K562 (cell line): ENCODE measurements around the gene VIPR2. TPM values are rescaled to one million over a fixed set of nuclear protein-coding genes. Genes with fewer than 3 reads are reported as not detected.

Experiments used
- ATAC-seq: fragments of 200-7000 bp; cut with Tn5 transposase; 3 replicates; pipeline ENCODE4 v1.9.1; 2020; ENCODE audit warnings: moderate library complexity
- BruUV-seq: library from RNA; stranded (reverse); fragments of 400-500 nt; replicated peaks from 2 replicates; lab custom pipeline; 2021; lab: Mats Ljungman, UMichigan
- CTCF ChIA-PET: fragments of 300-600 bp; formaldehyde crosslinking; extraction: SDS; loops from one replicate; lab custom pipeline; 2021; ENCODE audit warnings: low intra/inter-chr PET ratio; lab: Yijun Ruan, JAX
- POLR2A ChIA-PET: fragments of 300-600, 350-650 bp; sonication (Branson Sonifier 250); formaldehyde crosslinking; extraction: SDS; loops from one replicate; lab custom pipeline; 2021; ENCODE audit warnings: antibody characterized with exemption, inconsistent platforms; lab: Yijun Ruan, JAX
- DNase-seq, 4 experiments: peaks; one replicate each; pipeline versions ENCODE4 v3.0.0 to v3.0.0-alpha.2; 2011 to 2018; ENCODE audit warnings: low spot score in 3 of 4, mixed read lengths in 3 of 4; ENCODE audit errors: extremely low read depth in 1 of 4
- FAIRE-seq: peaks from 2 replicates; lab custom pipeline; 2011; peaks lifted over from hg19 to GRCh38; lab: Jason Lieb, UNC
- H2AFZ ChIP-seq: 2 replicates; pipeline ENCODE4 v1.6.0; 2011; ENCODE audit warnings: low read depth, low read length, control low read depth, inconsistent platforms
- H3K27ac ChIP-seq: fragments of 200-600 bp; 3 replicates; pipeline ENCODE4 v1.8.0; 2011; ENCODE audit warnings: low read depth, mild to moderate bottlenecking, control low read depth, inconsistent platforms, low read length, moderate library complexity, mixed read lengths; ENCODE audit errors: extremely low read depth
- H3K27me3 ChIP-seq, 2 experiments: fragments of 300-600 bp in 1 of 2; 2 replicates in 1 of 2; 3 replicates in 1 of 2; pipeline versions ENCODE4 v1.6.0 to v1.8.0; 2011; ENCODE audit warnings: inconsistent platforms in 2 of 2, low read length in 2 of 2, mild to moderate bottlenecking in 1 of 2, mixed read lengths in 1 of 2, moderate library complexity in 1 of 2; ENCODE audit not compliant: control insufficient read depth in 2 of 2, insufficient read depth in 2 of 2
- H3K36me3 ChIP-seq: fragments of 300-600 bp; 3 replicates; pipeline ENCODE4 v1.8.0; 2011; ENCODE audit warnings: mild to moderate bottlenecking, low read length, inconsistent platforms; ENCODE audit not compliant: control insufficient read depth, insufficient read depth
- H3K4me1 ChIP-seq, 2 experiments: fragments of 200-600 bp in 1 of 2; replicated peaks in 1 of 2; 2 replicates in 1 of 2; 3 replicates in 1 of 2; pipeline versions ENCODE4 v1.5.1 to v1.8.0; 2011; ENCODE audit warnings: inconsistent platforms in 2 of 2, low read length in 2 of 2, mild to moderate bottlenecking in 1 of 2, mixed read lengths in 1 of 2, moderate library complexity in 1 of 2; ENCODE audit not compliant: control insufficient read depth in 2 of 2, insufficient read depth in 2 of 2
- H3K4me2 ChIP-seq: 2 replicates; pipeline ENCODE4 v1.6.1; 2011; ENCODE audit warnings: low read length, control low read depth, inconsistent platforms, mixed read lengths; ENCODE audit not compliant: insufficient read depth
- H3K4me3 ChIP-seq: fragments of 200-600 bp; sonication (generic), shearing (Covaris generic); 2 replicates; pipeline ENCODE4 v1.5.1; 2016; ENCODE audit warnings: control low read depth, inconsistent platforms
- H3K79me2 ChIP-seq: fragments of 200-600 bp; 3 replicates; pipeline ENCODE4 v1.8.0; 2011; ENCODE audit warnings: low read length, inconsistent platforms; ENCODE audit not compliant: control insufficient read depth, insufficient read depth
- H3K9ac ChIP-seq, 2 experiments: 2 replicates each; pipeline versions ENCODE4 v1.6.0 to v1.6.1; 2011; ENCODE audit warnings: low read depth in 2 of 2, low read length in 2 of 2, control low read depth in 1 of 2, inconsistent platforms in 1 of 2, mild to moderate bottlenecking in 1 of 2, mixed read lengths in 1 of 2; ENCODE audit not compliant: insufficient read depth in 1 of 2
- H3K9me1 ChIP-seq: one replicate; pipeline ENCODE4 v1.6.0; 2011; ENCODE audit warnings: inconsistent platforms, mild to moderate bottlenecking, low read length, moderate library complexity; ENCODE audit not compliant: control insufficient read depth, insufficient read depth
- H3K9me3 ChIP-seq: replicated peaks from 2 replicates; pipeline ENCODE4 v1.5.1; 2011; ENCODE audit warnings: low read depth, low read length, inconsistent platforms; ENCODE audit not compliant: control insufficient read depth, insufficient read depth
- H4K20me1 ChIP-seq: replicated peaks from 2 replicates; pipeline ENCODE4 v1.6.1; 2011; ENCODE audit warnings: low read length, inconsistent platforms, mixed read lengths; ENCODE audit not compliant: control insufficient read depth, insufficient read depth
- CHD2 ChIP-seq: IDR thresholded peaks from 2 replicates; pipeline ENCODE4 v1.6.1; 2011; ENCODE audit warnings: low read depth, low read length
- GABPB2 ChIP-seq: fragments of 250-450 bp; sonication (Bioruptor Pico); conservative IDR thresholded peaks from 2 replicates; pipeline ENCODE4 v1.5.1; 2021; ENCODE audit warnings: mild to moderate bottlenecking
- GTF2A2 ChIP-seq: IDR thresholded peaks from 2 replicates; pipeline ENCODE4 v1.6.1; 2016; ENCODE audit warnings: mild to moderate bottlenecking, missing genetic modification characterization, missing compliant biosample characterization
- HMBOX1 ChIP-seq: sonication (generic); IDR thresholded peaks from 2 replicates; pipeline ENCODE4 v1.6.1; 2016
- IRF9 ChIP-seq: fragments of 450-650 bp; IDR thresholded peaks from 2 replicates; pipeline ENCODE4 v1.6.1; 2016; ENCODE audit warnings: missing biosample characterization, missing genetic modification characterization
- KLF6 ChIP-seq: fragments of 250-450 bp; sonication (Bioruptor Pico); IDR thresholded peaks from 2 replicates; pipeline ENCODE4 v1.4.0; 2020; ENCODE audit warnings: mild to moderate bottlenecking, moderate library complexity, borderline replicate concordance
- MLX ChIP-seq, 2 experiments: fragments of 450-650 bp in 1 of 2; sonication (generic) in 1 of 2; formaldehyde crosslinking; conservative IDR thresholded peaks; 2 replicates each; pipeline versions ENCODE4 v1.4.0 to v1.8.1; 2020 to 2022; ENCODE audit warnings: mild to moderate bottlenecking in 1 of 2, missing genetic modification reagents in 1 of 2
- MYBL2 ChIP-seq, 2 experiments: fragments of 450-650 bp in 1 of 2; sonication (generic) in 1 of 2; formaldehyde crosslinking in 1 of 2; IDR thresholded peaks; 2 replicates each; pipeline versions ENCODE4 v1.6.1 to v1.8.1; 2017 to 2022; ENCODE audit warnings: borderline replicate concordance in 1 of 2, inconsistent platforms in 1 of 2, low read depth in 1 of 2, mild to moderate bottlenecking in 1 of 2, missing genetic modification reagents in 1 of 2, moderate library complexity in 1 of 2
- PATZ1 ChIP-seq: fragments of 250-450 bp; sonication (Bioruptor Pico); IDR thresholded peaks from 2 replicates; pipeline ENCODE4 v1.5.0; 2020; ENCODE audit warnings: mild to moderate bottlenecking, borderline replicate concordance
- RFX7 ChIP-seq: fragments of 250-450 bp; sonication (Bioruptor Pico); IDR thresholded peaks from 2 replicates; pipeline ENCODE4 v1.5.1; 2021; ENCODE audit warnings: mild to moderate bottlenecking
- SAP30 ChIP-seq: fragments of 200-600 bp; sonication (generic); IDR thresholded peaks from 2 replicates; pipeline ENCODE4 v1.6.1; 2012; ENCODE audit warnings: borderline replicate concordance, low read depth, mild to moderate bottlenecking, moderate library complexity, low read length, control low read depth, inconsistent platforms; ENCODE audit not compliant: insufficient read depth, poor library complexity, severe bottlenecking
- SIX5 ChIP-seq, 2 experiments: IDR thresholded peaks; 2 replicates each; pipeline ENCODE4 v1.6.1; 2011; ENCODE audit warnings: low read length in 2 of 2, borderline replicate concordance in 1 of 2, low read depth in 1 of 2, mild to moderate bottlenecking in 1 of 2, moderate library complexity in 1 of 2; ENCODE audit not compliant: insufficient read depth in 1 of 2
- SNAPC5 ChIP-seq: fragments of 250-450 bp; sonication (Bioruptor Pico); IDR thresholded peaks from 2 replicates; pipeline ENCODE4 v1.8.0; 2021; ENCODE audit warnings: moderate library complexity, mild to moderate bottlenecking, inconsistent platforms
- SPI1 ChIP-seq: IDR thresholded peaks from 2 replicates; pipeline ENCODE4 v1.6.1; 2011; ENCODE audit warnings: low read depth, low read length, control low read depth, borderline replicate concordance
- TGIF2 ChIP-seq: sonication (generic); formaldehyde crosslinking; IDR thresholded peaks from 2 replicates; pipeline ENCODE4 v1.8.1; 2022; ENCODE audit warnings: mild to moderate bottlenecking, missing genetic modification reagents, moderate library complexity
- WGBS: fragments of 100-300 bp; shearing (Covaris generic); methylation state at CpG from one replicate; pipeline ENCODE4 v1.1.6; 2016; ENCODE audit warnings: low coverage, mixed read lengths; ENCODE audit not compliant: insufficient coverage; ENCODE audit errors: missing lambda C conversion rate; 5-methylcytosine and 5-hydroxymethylcytosine counted together
- in situ Hi-C: fragments of 300-500 bp; cut with MboI; formaldehyde crosslinking; loops from 4 replicates; pipeline ENCODE4 v1.15.0; 2018; ENCODE audit warnings: inconsistent platforms, mixed read lengths
- intact Hi-C: fragments of 100-400 bp; cut with micrococcal nuclease; formaldehyde crosslinking; loops from 2 replicates; pipeline ENCODE4 v1.14.2; 2022
- polyA plus RNA-seq, 8 experiments: library from polyadenylated mRNA; depleted of rRNA in 4 of 8; stranded (reverse) in 5 of 8; unstranded in 3 of 8; fragments of >200 nt; fragmentation: Nextera tagmentation in 2 of 8; fragmentation: Illumina TruSeq in 1 of 8; extraction: Ambion mirVana in 2 of 8; extraction: Trizol in 1 of 8; gene quantifications; 2 replicates each; pipeline versions ENCODE4 v1.2.1 to v1.2.3, GENCODE V29; 2011 to 2014; ENCODE audit warnings: inconsistent platforms in 1 of 8, missing spikeins in 1 of 8
- total RNA-seq, 7 experiments: library from RNA; depleted of rRNA in 6 of 7; stranded (reverse); fragments of >200 nt in 6 of 7; fragmentation: Illumina TruSeq in 2 of 7; extraction: Trizol in 2 of 7; gene quantifications; 2 replicates each; pipeline versions ENCODE4 v1.2.1 to v1.2.3, GENCODE V29; 2011 to 2021; ENCODE audit warnings: low replicate concordance in 1 of 7

The VIPR2 gene
- total and polyA plus RNA-seq, 9 of the 15 experiments (the other 6 are each of a cell fraction or from before 2014, with no cell fraction given): 0.04 TPM; not detected in 8

GRCh38 chr7:159175792-159176191 lies 31.1 kb upstream of the VIPR2 start:
- DNase-seq: no peak
- in situ Hi-C loops (no loop called here), intact Hi-C loops (no loop called here)
- H3K9me3 ChIP-seq: no peaks in the 10 kb centered on the region; the same call in none of the 2 replicates
- ChIA-PET CTCF (no interaction called here), POLR2A (no interaction called here)
- H3K79me2 ChIP-seq: no peaks in the 10 kb centered on the region
- WGBS: 0% methylated on average over 8 of the region's 8 CpGs
- H3K27me3 ChIP-seq: peaks cover 36 to 47% of the 10 kb centered on the region in 2 experiments
- no peaks in the 10 kb centered on the region for H4K20me1 ChIP-seq
- no peaks in the 10 kb centered on the region for H3K9me1 ChIP-seq
- no peak overlapping the region for H3K4me3 ChIP-seq
- BruUV-seq: no TSS peak
- no peak for ATAC-seq
- H3K4me2 ChIP-seq: no peak overlapping the region
- H3K36me3 ChIP-seq: no peaks in the 10 kb centered on the region
- TF ChIP-seq GTF2A2 (tag): no peak
- TF ChIP-seq TGIF2: no peak
- TF ChIP-seq KLF6 (CRISPR knock-in tag): no peak
- no peak for TF ChIP-seq GABPB2 (CRISPR knock-in tag)
- no peak for TF ChIP-seq CHD2
- TF ChIP-seq SNAPC5 (CRISPR knock-in tag): no peak
- TF ChIP-seq SAP30: no peak
- no peak for TF ChIP-seq SIX5 (IDR thresholded peaks at IDR 0.05; ENCODE audit: borderline replicate concordance in 1 of 2, insufficient read depth in 1 of 2, low read depth in 1 of 2, low read length in 2 of 2)
- no peak for TF ChIP-seq MYBL2 (IDR thresholded peaks at IDR 0.05; ENCODE audit: low read depth)
- no peak for TF ChIP-seq MYBL2 (CRISPR knock-in tag; IDR thresholded peaks at IDR 0.05; ENCODE audit: borderline replicate concordance)
- no peak for TF ChIP-seq MLX (CRISPR knock-in tag; conservative IDR thresholded peaks at IDR 0.05)
- TF ChIP-seq HMBOX1: no peak
- TF ChIP-seq SPI1: no peak
- TF ChIP-seq RFX7 (CRISPR knock-in tag): no peak
- no peak for TF ChIP-seq IRF9 (tag)
- no peak for TF ChIP-seq PATZ1 (CRISPR knock-in tag)
- TF ChIP-seq, all 486 proteins: peak for 0
- H3K4me1 ChIP-seq: 0 out of 5 replicates have a peak, but pooled peaks cover 0 to 3% of the 10 kb centered on the region in 2 experiments
- H3K9ac ChIP-seq: no peak overlapping the region
- H3K27ac ChIP-seq: no peak overlapping the region
- no peak overlapping the region for H2AFZ ChIP-seq
- FAIRE-seq: no peak
